SK-N-SH (cell line): Measurements from ENCODE around the gene SDC3.

Experiments
- CTCF ChIP-seq: fragments of 200-600 bp; sonication (generic); IDR thresholded peaks from 2 replicates; pipeline ENCODE4 v1.6.1; 2017; ENCODE audit warnings: antibody characterized with exemption, mild to moderate bottlenecking, moderate library complexity
- SMC3 ChIP-seq: IDR thresholded peaks from 2 replicates; pipeline ENCODE4 v1.6.1; 2012; ENCODE audit warnings: low read depth, low read length, improper control_type of control experiment
- TF ChIP-seq, protein P1 (sequence below): IDR thresholded peaks from 2 replicates; pipeline ENCODE4 v1.4.0; 2012; ENCODE audit warnings: low read depth

DNA sequence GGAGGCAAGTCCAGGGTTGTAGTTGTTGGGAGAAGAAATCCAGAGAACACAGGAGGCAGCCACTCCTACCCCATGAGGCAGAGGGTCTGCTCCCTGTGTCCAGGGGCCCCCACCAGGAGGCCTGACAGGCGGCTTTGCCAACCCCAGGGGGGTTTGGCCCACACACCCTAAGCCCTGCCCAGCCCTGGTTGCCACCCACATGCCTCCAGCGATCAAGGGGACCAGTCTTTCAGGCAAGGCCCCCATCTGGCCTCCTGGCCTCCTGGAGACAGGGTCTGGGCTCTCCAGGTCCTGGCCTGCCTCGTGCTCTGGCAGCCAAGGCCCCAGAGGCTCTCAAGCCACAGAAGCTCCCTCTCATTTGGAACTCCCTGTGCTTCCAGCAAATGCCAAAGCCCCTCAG, 38.5 kb downstream of the SDC3 start:
- TF ChIP-seq CTCF: no peak
- no peak for TF ChIP-seq SMC3
- TF ChIP-seq, protein P1, sequence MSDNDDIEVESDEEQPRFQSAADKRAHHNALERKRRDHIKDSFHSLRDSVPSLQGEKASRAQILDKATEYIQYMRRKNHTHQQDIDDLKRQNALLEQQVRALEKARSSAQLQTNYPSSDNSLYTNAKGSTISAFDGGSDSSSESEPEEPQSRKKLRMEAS: no peak
